GM12878 (cell line): ENCODE data around the gene UNKL. TPM values are rescaled to one million over a fixed set of nuclear protein-coding genes. Genes with fewer than 3 reads are reported as not detected.

ENCODE experiments used
- ATAC-seq: fragments of 200-7000 bp; cut with Tn5 transposase; 3 replicates; pipeline ENCODE4 v1.9.1; 2020; ENCODE audit warnings: mild to moderate bottlenecking, moderate library complexity
- BruUV-seq: library from RNA; stranded (reverse); fragments of 400-500 nt; replicated peaks from 2 replicates; lab custom pipeline; 2021; lab: Mats Ljungman, UMichigan
- CTCF ChIA-PET: fragments of 300-600 bp; sonication (Branson Sonifier 250); formaldehyde crosslinking; extraction: SDS; loops from one replicate; lab custom pipeline; 2021; ENCODE audit warnings: inconsistent platforms; lab: Yijun Ruan, JAX
- POLR2A ChIA-PET: fragments of 350-600 bp; formaldehyde crosslinking; extraction: SDS; loops from one replicate; lab custom pipeline; 2021; ENCODE audit warnings: inconsistent platforms; lab: Charles Lee
- RAD21 ChIA-PET: fragments of 300-600 bp; sonication (Branson Sonifier 250); formaldehyde crosslinking; loops from one replicate; lab custom pipeline; 2023; ENCODE audit warnings: antibody characterized with exemption; ENCODE audit not compliant: unreplicated experiment; lab: Charles Lee
- SMC1A ChIA-PET: fragments of 300-600 bp; sonication (Branson Sonifier 250); formaldehyde crosslinking; loops from one replicate; lab custom pipeline; 2023; ENCODE audit not compliant: unreplicated experiment, uncharacterized antibody; lab: Charles Lee
- DNase-seq: peaks from one replicate; pipeline ENCODE4 v3.0.0-alpha.2; 2011; ENCODE audit warnings: low read depth, low spot score
- FAIRE-seq: peaks from 3 replicates; lab custom pipeline; 2011; peaks lifted over from hg19 to GRCh38; lab: Jason Lieb, UNC
- H2AFZ ChIP-seq: 2 replicates; pipeline ENCODE4 v1.6.0; 2011; ENCODE audit warnings: low read depth, low read length, control low read depth; ENCODE audit not compliant: control insufficient read depth
- H3K27ac ChIP-seq: 2 replicates; pipeline ENCODE4 v1.5.1; 2011; ENCODE audit warnings: control low read depth; ENCODE audit not compliant: control insufficient read depth, insufficient read depth
- H3K27me3 ChIP-seq, 2 experiments: replicated peaks in 1 of 2; 2 replicates each; pipeline versions ENCODE4 v1.6.0 to v1.6.1; 2011; ENCODE audit warnings: low read length in 1 of 2; ENCODE audit not compliant: control insufficient read depth in 2 of 2, insufficient read depth in 2 of 2
- H3K36me3 ChIP-seq, 2 experiments: 2 replicates each; pipeline ENCODE4 v1.5.1; 2011; ENCODE audit warnings: low read length in 1 of 2; ENCODE audit not compliant: control insufficient read depth in 2 of 2, insufficient read depth in 2 of 2
- H3K4me1 ChIP-seq: 2 replicates; pipeline ENCODE4 v1.6.1; 2011; ENCODE audit warnings: mild to moderate bottlenecking, low read length, moderate library complexity, mixed read lengths; ENCODE audit not compliant: control insufficient read depth, insufficient read depth
- H3K4me2 ChIP-seq: 2 replicates; pipeline ENCODE4 v1.6.0; 2011; ENCODE audit warnings: control low read depth; ENCODE audit not compliant: control insufficient read depth, insufficient read depth
- H3K4me3 ChIP-seq: fragments of 200-600 bp; sonication (generic); 2 replicates; pipeline ENCODE4 v1.5.1; 2016
- H3K79me2 ChIP-seq: 2 replicates; pipeline ENCODE4 v1.6.0; 2011; ENCODE audit warnings: low read length; ENCODE audit not compliant: control insufficient read depth, insufficient read depth
- H3K9ac ChIP-seq: 2 replicates; pipeline ENCODE4 v1.8.0; 2011; ENCODE audit warnings: low read length, control low read depth, mixed read lengths; ENCODE audit not compliant: control insufficient read depth, insufficient read depth
- H3K9me3 ChIP-seq: replicated peaks from 3 replicates; pipeline ENCODE4 v1.5.1; 2011; ENCODE audit warnings: mild to moderate bottlenecking, low read length; ENCODE audit not compliant: control insufficient read depth, insufficient read depth
- H4K20me1 ChIP-seq: 2 replicates; pipeline ENCODE4 v1.6.0; 2011; ENCODE audit not compliant: control insufficient read depth, insufficient read depth
- ASH2L ChIP-seq: fragments of 300-600, 200-600 bp; sonication (generic); IDR thresholded peaks from 2 replicates; pipeline ENCODE4 v1.6.1; 2017; ENCODE audit warnings: low read depth, mild to moderate bottlenecking, borderline replicate concordance
- CEBPB ChIP-seq, 2 experiments: fragments of 150-350 bp in 1 of 2; IDR thresholded peaks; 2 replicates each; pipeline ENCODE4 v1.6.1; 2012 to 2014; ENCODE audit warnings: low read depth in 2 of 2, low read length in 2 of 2, borderline replicate concordance in 1 of 2, inconsistent platforms in 1 of 2
- FOXK2 ChIP-seq: fragments of 450-650 bp; IDR thresholded peaks from 2 replicates; pipeline ENCODE4 v1.6.1; 2017; ENCODE audit warnings: mild to moderate bottlenecking, moderate library complexity
- MTA3 ChIP-seq: IDR thresholded peaks from 2 replicates; pipeline ENCODE4 v1.6.1; 2012; ENCODE audit warnings: low read length, inconsistent platforms, borderline replicate concordance
- RB1 ChIP-seq: fragments of 450-650 bp; formaldehyde crosslinking; IDR thresholded peaks from 2 replicates; pipeline ENCODE4 v1.6.1; 2017; ENCODE audit warnings: mild to moderate bottlenecking, borderline replicate concordance
- WGBS: methylation state at CpG from one replicate; pipeline ENCODE4 v1.1.6; 2016; ENCODE audit warnings: low lambda C conversion rate; ENCODE audit not compliant: insufficient replicate concordance, insufficient coverage; ENCODE audit errors: missing lambda C conversion rate; 5-methylcytosine and 5-hydroxymethylcytosine counted together
- in situ Hi-C: fragments of 300-500 bp; cut with MboI; formaldehyde crosslinking; loops from 9 replicates; pipeline ENCODE4 v1.14.3; 2018; ENCODE audit warnings: mixed read lengths
- intact Hi-C: fragments of 100-400 bp; cut with micrococcal nuclease; formaldehyde crosslinking; loops from one replicate; pipeline ENCODE4 v1.14.2; 2022; ENCODE audit not compliant: unreplicated experiment
- polyA plus RNA-seq, 11 experiments: library from polyadenylated mRNA; depleted of rRNA in 4 of 11; unstranded in 6 of 11; stranded (reverse) in 5 of 11; fragments of >200 nt; fragmentation: Nextera tagmentation in 4 of 11; fragmentation: Illumina TruSeq in 1 of 11; extraction: Ambion mirVana in 4 of 11; extraction: Trizol in 1 of 11; gene quantifications; 1 replicate in 1 of 11; 2 replicates in 10 of 11; pipeline versions ENCODE4 v1.2.1 to v1.2.3, GENCODE V29; 2011 to 2016; ENCODE audit warnings: inconsistent platforms in 2 of 11, missing spikeins in 2 of 11, low read depth in 1 of 11
- total RNA-seq, 4 experiments: library from RNA; depleted of rRNA in 3 of 4; stranded (reverse); fragments of >200 nt in 3 of 4; fragmentation: Illumina TruSeq in 1 of 4; extraction: Trizol in 1 of 4; gene quantifications; 2 replicates each; pipeline versions ENCODE4 v1.2.1 to v1.2.3, GENCODE V29; 2013 to 2021

The UNKL gene
- total and polyA plus RNA-seq, 10 of the 15 experiments (the other 5 are each of a cell fraction or from before 2014, with no cell fraction given) = 0.40 to 21.6 (median 9.1) TPM

GRCh38 chr16:1431497-1432270 lies 17.2 kb upstream of the UNKL start:
- CTCF ChIA-PET = interaction anchor here (0.6 kb wide), 1 partner anchor 102 kb away, joined by 3 read pairs; no protein-coding TSS in a partner anchor
- POLR2A ChIA-PET = no interaction called here
- Histone ChIP-seq H3K4me1 (no peaks in the 10 kb centered on the region), H3K27ac (no peak overlapping the region), H3K4me3 (no peak overlapping the region), H3K9ac (no peak overlapping the region), H3K27me3 (peaks cover 0 to 10% of the 10 kb centered on the region in 2 experiments), H2AFZ (no peak overlapping the region), H3K4me2 (no peak overlapping the region), H3K36me3 (no peaks in the 10 kb centered on the region), H3K79me2 (no peaks in the 10 kb centered on the region), H3K9me3 (no peaks in the 10 kb centered on the region), H4K20me1 (no peaks in the 10 kb centered on the region; the same call in 1 of the 2 replicates)
- FAIRE-seq (no peak), ATAC-seq (no peak), DNase-seq (no peak)
- RAD21 ChIA-PET = no interaction called here
- intact Hi-C loops = no loop called here
- in situ Hi-C loops = no loop called here
- BruUV-seq = no TSS peak
- TF ChIP-seq ASH2L (no peak), MTA3 (no peak), FOXK2 (no peak), CEBPB (IDR thresholded peaks at IDR 0.05; ENCODE audit: borderline replicate concordance in 1 of 2, low read depth in 2 of 2, low read length in 2 of 2) (no peak), RB1 (no peak)
- SMC1A ChIA-PET = no interaction called here
- 27% methylated on average over 17 of the region's 20 CpGs for WGBS
